CD14-positive monocyte (primary cell): ENCODE measurements around the gene SFMBT2. TPM values are rescaled to one million over a fixed set of nuclear protein-coding genes. Genes with fewer than 3 reads are reported as not detected.

ENCODE experiments used
- DNase-seq, 3 donors: peaks; one replicate each; pipeline ENCODE4 v3.0.0-alpha.2; 2011 to 2022
- H2AFZ ChIP-seq: 2 replicates; pipeline ENCODE4 v1.6.0; 2012; ENCODE audit warnings: mild to moderate bottlenecking, low read depth, low read length, inconsistent platforms; ENCODE audit not compliant: insufficient read depth, poor library complexity, severe bottlenecking
- H3K27ac ChIP-seq, 2 donors: 1 replicate in 1 of 2; 2 replicates in 1 of 2; pipeline ENCODE4 v1.5.1; 2012 to 2013; ENCODE audit warnings: low read length in 2 of 2, control low read depth in 1 of 2, inconsistent platforms in 1 of 2, low read depth in 1 of 2, mild to moderate bottlenecking in 1 of 2
- H3K27me3 ChIP-seq, 2 donors: one replicate each; pipeline versions ENCODE4 v1.6.0 to v1.6.1; 2011 to 2013; ENCODE audit warnings: low read length in 2 of 2; ENCODE audit not compliant: control insufficient read depth in 2 of 2, insufficient read depth in 2 of 2
- H3K36me3 ChIP-seq, 2 donors: replicated peaks in 1 of 2; 1 replicate in 1 of 2; 2 replicates in 1 of 2; pipeline versions ENCODE4 v1.5.1 to v1.6.1; 2012 to 2013; ENCODE audit warnings: low read length in 2 of 2, control low read depth in 1 of 2, inconsistent platforms in 1 of 2, mild to moderate bottlenecking in 1 of 2; ENCODE audit not compliant: insufficient read depth in 2 of 2, control insufficient read depth in 1 of 2
- H3K4me1 ChIP-seq, 2 donors: 1 replicate in 1 of 2; 2 replicates in 1 of 2; pipeline versions ENCODE4 v1.5.1 to v1.6.1; 2012 to 2013; ENCODE audit warnings: low read length in 2 of 2, control low read depth in 1 of 2, inconsistent platforms in 1 of 2, mild to moderate bottlenecking in 1 of 2, moderate library complexity in 1 of 2; ENCODE audit not compliant: insufficient read depth in 2 of 2, control insufficient read depth in 1 of 2
- H3K4me2 ChIP-seq: replicated peaks from 2 replicates; pipeline ENCODE3; 2012; ENCODE audit warnings: low read length, moderate library complexity, mild to moderate bottlenecking; ENCODE audit not compliant: poor library complexity, severe bottlenecking; ENCODE audit errors: extremely low read depth
- H3K4me3 ChIP-seq, 3 experiments: fragments of 200-600 bp in 1 of 3; sonication (generic) in 1 of 3; replicated peaks in 1 of 3; 1 replicate in 2 of 3; 2 replicates in 1 of 3; pipeline ENCODE4 v1.5.1; 2011 to 2013; ENCODE audit warnings: low read length in 3 of 3, mild to moderate bottlenecking in 3 of 3, control low read depth in 2 of 3, low read depth in 2 of 3, inconsistent platforms in 1 of 3, moderate library complexity in 1 of 3
- H3K79me2 ChIP-seq: 2 replicates; pipeline ENCODE4 v1.6.0; 2012; ENCODE audit warnings: mild to moderate bottlenecking, control low read depth, inconsistent platforms, low read length, moderate library complexity; ENCODE audit not compliant: insufficient read depth
- H3K9ac ChIP-seq: 2 replicates; pipeline ENCODE4 v1.6.0; 2017; ENCODE audit warnings: low read length, mild to moderate bottlenecking; ENCODE audit not compliant: insufficient read depth, poor library complexity, severe bottlenecking
- H3K9me3 ChIP-seq, 2 donors: replicated peaks in 1 of 2; 1 replicate in 1 of 2; 2 replicates in 1 of 2; pipeline versions ENCODE4 v1.5.1 to v1.6.1; 2012 to 2013; ENCODE audit warnings: low read length in 2 of 2, control low read depth in 1 of 2; ENCODE audit not compliant: control insufficient read depth in 1 of 2, insufficient read depth in 1 of 2
- H4K20me1 ChIP-seq: 2 replicates; pipeline ENCODE4 v1.6.0; 2012; ENCODE audit warnings: mild to moderate bottlenecking, low read length, control low read depth, moderate library complexity; ENCODE audit not compliant: insufficient read depth
- H3K27ac Mint-ChIP-seq, 7 donors: one replicate each; pipeline ENCODE4 v1.8.0; 2020; ENCODE audit warnings: mild to moderate bottlenecking in 7 of 7, mixed read lengths in 7 of 7, moderate library complexity in 6 of 7, inconsistent platforms in 2 of 7
- H3K27me3 Mint-ChIP-seq, 3 donors: one replicate each; pipeline ENCODE4 v1.8.0; 2021 to 2022; ENCODE audit warnings: low read depth in 3 of 3, mild to moderate bottlenecking in 3 of 3, mixed read lengths in 3 of 3, moderate library complexity in 3 of 3, inconsistent platforms in 1 of 3
- H3K36me3 Mint-ChIP-seq, 2 donors: one replicate each; pipeline ENCODE4 v1.8.0; 2020; ENCODE audit warnings: mixed read lengths in 2 of 2, inconsistent platforms in 1 of 2, mild to moderate bottlenecking in 1 of 2
- H3K4me1 Mint-ChIP-seq: one replicate; pipeline ENCODE4 v1.8.0; 2020; ENCODE audit warnings: mild to moderate bottlenecking, mixed read lengths
- H3K4me3 Mint-ChIP-seq, 2 donors: one replicate each; pipeline ENCODE4 v1.8.0; 2020; ENCODE audit warnings: mild to moderate bottlenecking in 2 of 2, mixed read lengths in 2 of 2, moderate library complexity in 1 of 2
- H3K9me3 Mint-ChIP-seq, 7 donors: one replicate each; pipeline ENCODE4 v1.8.0; 2020 to 2022; ENCODE audit warnings: mixed read lengths in 7 of 7, mild to moderate bottlenecking in 6 of 7, moderate library complexity in 6 of 7, inconsistent platforms in 2 of 7
- WGBS: methylation state at CpG from one replicate; pipeline ENCODE4 v1.1.5; 2013; ENCODE audit warnings: missing lambda C conversion rate; ENCODE audit not compliant: insufficient coverage; 5-methylcytosine and 5-hydroxymethylcytosine counted together
- intact Hi-C, 2 donors: fragments of 100-400 bp; cut with micrococcal nuclease; formaldehyde crosslinking; loops; one replicate each; pipeline versions ENCODE4 v1.15.0 to v1.15.1; 2023
- polyA plus RNA-seq, 3 donors: library from polyadenylated mRNA; depleted of rRNA in 1 of 3; unstranded in 2 of 3; stranded (reverse) in 1 of 3; fragments of 300-500 nt in 2 of 3; fragments of >200 nt in 1 of 3; fragmentation: Illumina TruSeq in 2 of 3; gene quantifications; 1 replicate in 2 of 3; 2 replicates in 1 of 3; pipeline ENCODE4 v1.2.3, GENCODE V29; 2012 to 2021
- TF ChIP-seq, protein P1 (sequence below): fragments of 200-600 bp; IDR thresholded peaks from one replicate; pipeline ENCODE4 v1.8.0; 2022; ENCODE audit warnings: antibody characterized with exemption, mild to moderate bottlenecking

Gene SFMBT2
- polyA plus RNA-seq, 3 donors: 0.53 to 10.9 (median 1.6) TPM

DNA sequence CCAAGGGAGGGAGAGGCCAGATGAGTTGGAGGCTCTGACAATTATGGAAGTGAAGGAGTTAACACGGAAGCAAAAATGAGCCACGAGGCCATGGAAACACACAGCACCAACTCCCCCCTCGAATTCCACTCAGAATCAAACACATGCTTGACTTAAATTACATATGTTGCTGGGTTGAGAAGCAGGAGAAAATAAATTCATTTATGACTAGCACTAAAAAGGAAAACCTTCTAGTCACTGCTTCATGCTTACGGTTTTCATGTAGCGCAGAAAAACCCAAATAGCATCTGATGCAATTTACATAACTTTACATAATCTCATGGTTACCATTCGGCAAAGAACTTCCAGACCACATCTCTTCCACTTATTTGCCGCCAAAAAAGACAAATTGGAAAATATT is 51.5 kb downstream of the SFMBT2 start:
- no peak for DNase-seq
- Mint-ChIP-seq H3K27me3 (no peaks in the 10 kb centered on the region), H3K4me1 (no peaks in the 10 kb centered on the region), H3K36me3 (peaks cover 55 to 67% of the 10 kb centered on the region in 2 donors), H3K27ac (peak overlapping the region in 1 of 7 donors; percentile 36), H3K4me3 (no peak overlapping the region), H3K9me3 (peaks cover 2 to 11% (median 9%) of the 10 kb centered on the region in 7 donors)
- Histone ChIP-seq H3K9ac (no peak overlapping the region), H3K27me3 (no peaks in the 10 kb centered on the region), H3K79me2 (peaks cover 54% of the 10 kb centered on the region), H4K20me1 (no peaks in the 10 kb centered on the region), H3K4me1 (no peaks in the 10 kb centered on the region), H3K4me3 (no peak overlapping the region), H2AFZ (no peak overlapping the region), H3K27ac (no peak overlapping the region), H3K4me2 (no peak overlapping the region), H3K9me3 (peaks cover 0 to 8% of the 10 kb centered on the region in 2 donors), H3K36me3 (peaks cover 16 to 54% of the 10 kb centered on the region in 2 donors)
- 92% methylated on average over 4 of the region's 7 CpGs for WGBS
- TF ChIP-seq, protein P1, sequence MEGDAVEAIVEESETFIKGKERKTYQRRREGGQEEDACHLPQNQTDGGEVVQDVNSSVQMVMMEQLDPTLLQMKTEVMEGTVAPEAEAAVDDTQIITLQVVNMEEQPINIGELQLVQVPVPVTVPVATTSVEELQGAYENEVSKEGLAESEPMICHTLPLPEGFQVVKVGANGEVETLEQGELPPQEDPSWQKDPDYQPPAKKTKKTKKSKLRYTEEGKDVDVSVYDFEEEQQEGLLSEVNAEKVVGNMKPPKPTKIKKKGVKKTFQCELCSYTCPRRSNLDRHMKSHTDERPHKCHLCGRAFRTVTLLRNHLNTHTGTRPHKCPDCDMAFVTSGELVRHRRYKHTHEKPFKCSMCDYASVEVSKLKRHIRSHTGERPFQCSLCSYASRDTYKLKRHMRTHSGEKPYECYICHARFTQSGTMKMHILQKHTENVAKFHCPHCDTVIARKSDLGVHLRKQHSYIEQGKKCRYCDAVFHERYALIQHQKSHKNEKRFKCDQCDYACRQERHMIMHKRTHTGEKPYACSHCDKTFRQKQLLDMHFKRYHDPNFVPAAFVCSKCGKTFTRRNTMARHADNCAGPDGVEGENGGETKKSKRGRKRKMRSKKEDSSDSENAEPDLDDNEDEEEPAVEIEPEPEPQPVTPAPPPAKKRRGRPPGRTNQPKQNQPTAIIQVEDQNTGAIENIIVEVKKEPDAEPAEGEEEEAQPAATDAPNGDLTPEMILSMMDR: no peak
- intact Hi-C loops: no loop called here

DNA sequence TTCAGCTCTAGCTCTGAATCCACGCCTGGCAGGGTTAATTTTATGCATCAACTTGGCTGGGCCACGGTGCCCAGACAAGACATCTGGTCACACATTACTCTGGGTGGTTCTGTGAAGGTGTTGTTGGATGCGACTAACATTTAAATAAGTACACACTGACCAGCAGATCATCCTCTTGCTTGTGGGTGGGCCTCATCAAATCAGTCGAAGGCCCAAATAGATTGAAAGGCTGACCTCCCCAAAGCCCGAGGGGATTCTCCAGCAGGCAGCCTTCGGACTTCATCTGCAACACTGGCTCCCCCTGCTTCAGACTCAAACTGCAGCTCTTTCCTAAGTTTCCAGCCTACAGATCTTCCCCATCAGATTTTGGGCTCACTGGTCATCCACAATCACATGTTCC is 53.6 kb downstream of the SFMBT2 start:
- no peak overlapping the region for H3K4me2 ChIP-seq
- no peak overlapping the region for H3K27ac ChIP-seq
- TF ChIP-seq, protein P1: no peak
- no peak overlapping the region for H3K9ac ChIP-seq
- Mint-ChIP-seq H3K4me1 (no peaks in the 10 kb centered on the region), H3K4me3 (no peak overlapping the region), H3K36me3 (peaks cover 35 to 53% of the 10 kb centered on the region in 2 donors), H3K27me3 (no peaks in the 10 kb centered on the region), H3K9me3 (peaks cover 0 to 9% (median 1%) of the 10 kb centered on the region in 7 donors), H3K27ac (no peak overlapping the region)
- no peaks in the 10 kb centered on the region for H3K4me1 ChIP-seq
- intact Hi-C loops: no loop called here
- no peak overlapping the region for H2AFZ ChIP-seq
- H3K36me3 ChIP-seq: peaks cover 14 to 35% of the 10 kb centered on the region in 2 donors
- WGBS: 100% methylated on average over 3 of the region's 6 CpGs
- peaks cover 68% of the 10 kb centered on the region for H3K79me2 ChIP-seq
- H4K20me1 ChIP-seq: no peaks in the 10 kb centered on the region
- peaks cover 0 to 8% of the 10 kb centered on the region in 2 donors for H3K9me3 ChIP-seq
- no peak overlapping the region for H3K4me3 ChIP-seq
- H3K27me3 ChIP-seq: no peaks in the 10 kb centered on the region
- DNase-seq: no peak
